HL-60 (cell line): Measurements from ENCODE around the gene COPB2.

Experiments
- GABPA ChIP-seq: IDR thresholded peaks from 2 replicates; pipeline ENCODE4 v1.6.1; 2012; ENCODE audit warnings: low read depth
- POLR2AphosphoS5 ChIP-seq: IDR thresholded peaks from 2 replicates; pipeline ENCODE4 v1.6.1; 2012; ENCODE audit warnings: low read depth

DNA sequence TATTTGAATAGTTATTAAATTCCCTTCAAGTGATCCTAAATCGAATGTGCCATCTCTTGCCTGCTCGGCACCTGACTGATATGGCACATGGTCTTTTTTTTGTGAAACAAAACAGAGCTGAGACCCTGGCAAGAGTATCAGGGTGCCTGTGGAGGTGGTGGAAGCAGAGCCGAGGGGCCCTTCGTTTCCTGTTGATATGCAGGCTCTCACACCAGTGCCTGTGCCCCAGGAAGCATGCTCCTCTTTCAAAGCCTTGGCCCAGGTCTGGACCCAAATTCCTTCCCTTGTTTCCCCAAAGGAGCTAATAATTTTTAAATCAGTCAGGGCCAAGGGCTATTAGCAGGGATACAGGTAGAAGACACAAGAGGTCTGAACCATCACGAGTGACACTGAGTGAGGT lies 67.1 kb downstream of the COPB2 start:
- TF ChIP-seq GABPA (no peak), POLR2AphosphoS5 (no peak)
